ENCODE measurements around the gene OXNAD1. TPM values are rescaled to one million over a fixed set of nuclear protein-coding genes. Genes with fewer than 3 reads are reported as not detected.

OXNAD1 gene
- total RNA-seq, 1 donor, result 9.5 TPM

DNA sequence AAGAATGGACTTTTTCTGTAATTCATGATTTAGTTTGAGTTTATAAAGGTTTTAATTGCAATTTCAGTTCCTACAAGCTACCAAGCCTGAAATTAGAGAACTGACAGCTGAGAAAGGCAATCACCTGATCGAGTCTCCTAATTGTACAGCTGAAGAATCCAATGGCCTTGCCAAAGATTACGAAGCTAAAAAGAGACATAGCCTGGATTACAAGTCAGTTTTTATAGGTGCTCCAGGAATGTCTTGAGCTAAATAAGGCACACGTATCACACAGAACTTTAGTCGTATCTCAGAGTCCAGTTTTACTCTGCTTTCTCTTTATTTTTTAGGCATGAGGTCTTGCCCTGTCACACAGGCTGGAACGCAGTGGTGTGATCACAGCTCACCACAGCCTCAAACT lies 6.8 kb upstream of the OXNAD1 start:
- no peak overlapping the region for H3K4me3 ChIP-seq (ENCODE audit: low read depth, low read length)
- no peak for DNase-seq (ENCODE audit: low read depth)
- TF ChIP-seq, protein P1, sequence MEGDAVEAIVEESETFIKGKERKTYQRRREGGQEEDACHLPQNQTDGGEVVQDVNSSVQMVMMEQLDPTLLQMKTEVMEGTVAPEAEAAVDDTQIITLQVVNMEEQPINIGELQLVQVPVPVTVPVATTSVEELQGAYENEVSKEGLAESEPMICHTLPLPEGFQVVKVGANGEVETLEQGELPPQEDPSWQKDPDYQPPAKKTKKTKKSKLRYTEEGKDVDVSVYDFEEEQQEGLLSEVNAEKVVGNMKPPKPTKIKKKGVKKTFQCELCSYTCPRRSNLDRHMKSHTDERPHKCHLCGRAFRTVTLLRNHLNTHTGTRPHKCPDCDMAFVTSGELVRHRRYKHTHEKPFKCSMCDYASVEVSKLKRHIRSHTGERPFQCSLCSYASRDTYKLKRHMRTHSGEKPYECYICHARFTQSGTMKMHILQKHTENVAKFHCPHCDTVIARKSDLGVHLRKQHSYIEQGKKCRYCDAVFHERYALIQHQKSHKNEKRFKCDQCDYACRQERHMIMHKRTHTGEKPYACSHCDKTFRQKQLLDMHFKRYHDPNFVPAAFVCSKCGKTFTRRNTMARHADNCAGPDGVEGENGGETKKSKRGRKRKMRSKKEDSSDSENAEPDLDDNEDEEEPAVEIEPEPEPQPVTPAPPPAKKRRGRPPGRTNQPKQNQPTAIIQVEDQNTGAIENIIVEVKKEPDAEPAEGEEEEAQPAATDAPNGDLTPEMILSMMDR (IDR thresholded peaks at IDR 0.05; ENCODE audit: insufficient read depth, low read depth, low read length), result no peak

DNA sequence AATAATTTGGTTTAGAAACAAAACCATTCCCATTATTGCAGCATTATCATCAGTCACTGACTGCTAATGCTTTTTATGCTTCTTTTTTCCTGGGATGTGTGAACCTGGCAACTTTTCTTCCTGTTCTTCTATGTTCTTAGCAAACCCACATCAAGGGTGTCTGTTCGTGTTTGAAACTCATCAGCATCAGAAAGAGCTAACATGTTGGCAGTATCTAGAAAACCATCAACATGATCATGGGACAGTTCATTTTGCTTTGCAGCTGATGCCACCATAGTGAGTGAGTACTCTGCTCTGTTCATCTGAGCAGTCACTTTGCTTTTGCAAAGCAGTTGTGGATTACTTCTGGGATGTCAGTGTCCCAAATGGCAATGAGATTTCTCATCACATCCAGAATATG lies 6.1 kb upstream of the OXNAD1 start:
- DNase-seq (ENCODE audit: low read depth), result no peak
- TF ChIP-seq, protein P1 (IDR thresholded peaks at IDR 0.05; ENCODE audit: insufficient read depth, low read depth, low read length), result no peak
- H3K4me3 ChIP-seq (ENCODE audit: low read depth, low read length), result no peak overlapping the region

- TF ChIP-seq, protein P1 (IDR thresholded peaks at IDR 0.05; ENCODE audit: insufficient read depth, low read depth, low read length), result no peak
- no peak for DNase-seq (ENCODE audit: low read depth)
- no peak overlapping the region for H3K4me3 ChIP-seq (ENCODE audit: low read depth, low read length)
Observed at GRCh38 chr3:16260046-16260445, 5.0 kb upstream of the OXNAD1 start.

DNA sequence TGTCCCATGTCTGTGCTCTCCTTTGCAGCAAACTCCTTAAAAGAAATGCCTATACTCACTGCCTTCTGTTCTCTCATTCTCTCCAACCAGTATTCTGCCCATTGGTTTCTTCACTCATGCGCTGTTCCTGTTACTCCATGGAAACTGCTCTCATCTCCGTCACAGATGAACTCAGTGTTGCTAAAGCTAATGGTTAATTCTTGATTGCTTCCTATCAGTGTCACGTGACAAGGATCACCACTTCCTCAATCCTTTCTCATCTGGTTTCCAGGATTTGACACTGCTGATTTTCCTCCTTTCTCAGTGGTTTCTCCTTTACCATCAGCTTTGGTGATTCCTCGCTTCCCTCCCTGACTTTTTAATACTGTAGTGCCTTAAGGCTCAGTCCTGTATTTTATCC lies 2.8 kb upstream of the OXNAD1 start:
- H3K4me3 ChIP-seq (ENCODE audit: low read depth, low read length), result no peak overlapping the region
- TF ChIP-seq, protein P1 (IDR thresholded peaks at IDR 0.05; ENCODE audit: insufficient read depth, low read depth, low read length), result no peak
- DNase-seq (ENCODE audit: low read depth), result no peak

DNA sequence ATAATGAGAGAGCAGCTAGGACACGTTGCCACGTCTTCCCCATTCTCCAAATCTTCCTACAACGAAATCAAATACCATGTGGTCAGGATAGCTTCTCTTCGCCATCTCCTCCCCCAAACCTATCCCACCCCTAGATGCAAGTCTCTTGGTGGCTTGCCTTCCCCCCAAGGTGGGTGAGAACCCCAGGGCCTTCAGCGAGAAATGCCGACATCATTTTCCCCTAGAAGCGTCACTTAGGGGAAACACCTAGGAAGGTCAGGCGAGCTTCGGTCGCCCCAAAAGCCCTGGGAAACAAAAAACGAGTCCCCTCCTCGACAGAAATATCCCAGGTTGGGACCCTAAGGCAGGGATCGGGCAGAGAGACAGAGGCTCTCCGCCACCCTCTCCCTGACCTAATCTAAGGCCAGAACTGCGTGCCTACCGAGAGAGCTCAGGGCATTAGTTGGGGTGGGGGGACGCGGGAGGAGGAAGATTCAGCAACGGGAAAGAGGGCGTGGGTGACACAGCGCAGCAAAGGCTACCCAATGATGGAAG lies 771 bp upstream of the OXNAD1 start:
- no peak for DNase-seq (ENCODE audit: low read depth)
- TF ChIP-seq, protein P1 (IDR thresholded peaks at IDR 0.05; ENCODE audit: insufficient read depth, low read depth, low read length), result no peak
- H3K4me3 ChIP-seq (ENCODE audit: low read depth, low read length), result peak overlapping the region; percentile 92

DNA sequence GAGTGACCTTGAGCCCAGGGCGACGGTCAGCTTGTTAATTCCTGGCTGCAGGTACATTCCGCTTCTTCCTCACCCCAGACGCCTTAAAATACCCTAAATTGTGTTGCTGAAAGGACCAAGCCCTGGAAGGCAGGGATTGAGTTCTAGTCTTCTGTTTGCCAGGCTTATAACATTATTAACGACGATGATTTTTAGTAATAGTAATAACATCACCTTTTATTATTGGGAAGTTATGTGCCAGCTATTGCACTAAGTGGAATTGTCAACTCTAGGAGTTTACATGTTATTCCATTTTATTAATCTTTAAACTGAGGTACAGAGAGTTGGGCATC lies 409 bp downstream of the OXNAD1 start:
- TF ChIP-seq, protein P1 (IDR thresholded peaks at IDR 0.05; ENCODE audit: insufficient read depth, low read depth, low read length), result no peak
- no peak for DNase-seq (ENCODE audit: low read depth)
- peak overlapping the region; percentile 92 for H3K4me3 ChIP-seq (ENCODE audit: low read depth, low read length)

GRCh38 chr3:16266714-16267113 lies 1.7 kb downstream of the OXNAD1 start:
- no peak overlapping the region for H3K4me3 ChIP-seq (ENCODE audit: low read depth, low read length)
- TF ChIP-seq, protein P1 (IDR thresholded peaks at IDR 0.05; ENCODE audit: insufficient read depth, low read depth, low read length), result no peak
- no peak for DNase-seq (ENCODE audit: low read depth)
